HG03175 (cell line): Measurements from ENCODE around the gene KDM4E.
"Not testable (repeated sequence)": the region's sequence is repeated elsewhere in the genome, so short reads cannot be mapped to it uniquely, and the experiment has no call there.

Source experiments
- ATAC-seq: cut with Tn5 transposase; IDR thresholded peaks from one replicate; pipeline ENCODE4 v1.9.1; 2021; ENCODE audit warnings: mild to moderate bottlenecking, moderate library complexity; ENCODE audit not compliant: unreplicated experiment

Gene KDM4E

DNA sequence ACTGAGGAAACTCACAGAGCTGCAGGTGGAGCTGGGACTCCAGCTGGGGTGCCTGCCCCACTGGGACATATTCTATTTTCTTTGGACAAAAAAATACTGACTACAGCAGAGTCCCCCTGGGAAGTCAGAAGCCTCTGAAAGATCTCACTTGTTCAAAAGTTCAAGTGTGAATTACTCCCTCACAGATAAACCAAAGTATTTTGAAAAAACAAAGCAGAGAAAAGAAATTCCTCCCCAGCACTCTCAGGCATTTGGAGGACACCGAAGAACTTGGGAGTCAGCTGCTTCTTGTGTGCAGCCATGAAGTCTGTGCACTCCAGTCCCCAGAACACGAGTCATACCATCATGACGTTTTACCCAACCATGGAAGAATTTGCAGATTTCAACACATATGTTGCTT is 24.1 kb downstream of the KDM4E start, which contains the start of gene KDM4F:
Gene KDM4F, plus strand, starts transcription at position 301 of the 400 bp plus-strand sequence.
- not testable (repeated sequence) for ATAC-seq

DNA sequence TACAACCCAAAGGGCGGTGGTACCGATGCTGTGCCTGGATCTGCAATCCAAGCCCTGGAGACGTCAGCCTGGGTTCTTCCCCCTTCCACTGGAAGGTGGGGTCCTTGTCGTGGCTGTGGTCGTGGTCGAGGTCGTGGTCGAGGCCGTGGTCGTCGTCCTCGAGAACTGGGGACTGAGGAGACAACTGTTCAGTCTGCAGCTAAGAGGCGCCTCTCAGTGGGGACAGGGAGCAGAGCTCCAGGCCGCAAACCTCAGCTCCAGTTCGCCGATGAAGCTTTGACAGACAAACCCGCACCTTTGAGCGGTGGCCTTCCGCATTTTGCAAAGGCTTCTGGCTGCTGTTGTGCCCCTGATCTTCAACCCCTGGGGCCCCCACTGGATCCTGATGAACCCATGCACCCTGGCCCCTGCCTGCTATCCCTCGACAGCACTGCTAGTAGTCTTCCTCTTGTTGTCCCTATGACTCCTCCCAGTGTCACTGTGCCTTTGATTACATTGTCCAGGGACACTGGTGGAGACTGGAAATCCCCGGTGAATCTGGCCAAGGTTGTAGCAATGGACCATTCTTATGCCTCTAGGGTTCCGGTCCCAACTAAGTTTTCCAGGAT is 25.6 kb downstream of the KDM4E start:
- ATAC-seq = no peak

DNA sequence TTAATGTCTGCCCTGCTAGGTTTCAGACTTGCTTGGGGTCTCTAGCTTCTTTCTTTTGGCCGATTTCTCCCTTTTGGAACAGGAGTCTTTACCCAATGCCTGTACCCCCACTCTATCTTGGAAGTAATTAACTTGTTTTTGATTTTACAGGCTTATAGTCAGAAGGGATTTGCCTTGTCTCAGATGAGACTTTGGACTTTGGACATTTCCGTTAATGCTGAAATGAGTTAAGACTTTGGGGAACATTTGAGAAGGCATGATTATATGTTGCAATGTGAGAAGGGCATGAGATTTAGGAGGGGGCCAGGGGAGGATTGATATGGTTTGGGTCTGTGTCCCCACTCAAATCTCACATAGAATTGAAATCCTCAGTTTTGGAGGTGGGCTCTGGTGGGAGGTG is 29.3 kb downstream of the KDM4E start:
- no peak for ATAC-seq

DNA sequence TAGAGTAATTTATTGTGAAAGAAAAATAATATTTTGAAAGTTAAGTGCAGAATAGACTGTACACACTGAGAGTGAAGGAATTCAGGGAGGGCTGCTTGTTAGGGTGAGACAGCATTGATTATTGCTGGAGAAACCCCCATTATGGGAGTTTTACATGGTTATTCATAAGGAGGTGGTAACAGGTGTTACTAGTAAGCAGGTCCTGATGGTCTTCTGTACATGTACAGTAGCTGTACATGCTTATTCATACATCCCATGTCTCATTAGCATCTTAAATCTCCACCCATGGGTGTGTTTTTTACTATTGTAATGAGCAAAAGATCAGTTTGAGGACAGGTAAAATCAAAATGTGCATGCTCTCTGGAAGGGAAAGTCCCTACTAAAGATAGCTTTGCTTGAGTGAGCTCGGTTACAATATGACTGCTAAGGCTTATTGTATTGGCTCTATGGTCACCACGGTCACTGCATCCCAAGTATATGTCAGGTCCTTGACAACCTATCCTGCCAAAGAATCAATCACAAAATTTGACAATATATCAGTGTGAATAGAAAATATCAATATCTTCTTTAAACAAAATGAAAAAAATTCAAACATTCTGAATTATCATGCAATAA is 30.3 kb downstream of the KDM4E start:
- ATAC-seq = peak; percentile 96

DNA sequence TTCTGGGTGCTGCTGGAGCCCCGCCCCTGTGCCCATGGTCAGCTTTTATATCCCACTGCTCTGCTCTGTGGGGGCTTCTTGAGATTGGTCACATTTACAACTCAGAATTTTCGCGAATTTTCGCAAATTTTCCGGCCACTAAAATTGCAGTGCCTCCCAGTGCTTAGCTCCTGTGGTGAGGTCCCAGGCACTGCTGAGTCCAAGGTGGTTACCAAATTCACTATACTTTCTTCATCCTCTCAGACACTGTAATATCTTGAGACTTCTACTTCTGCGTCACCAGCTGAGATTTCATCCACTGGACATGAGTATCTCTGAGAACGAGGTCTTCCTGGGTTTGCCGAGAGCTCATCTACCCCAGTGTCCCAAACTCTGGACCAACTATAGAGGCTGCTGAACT is 32.9 kb downstream of the KDM4E start:
- no peak for ATAC-seq

DNA sequence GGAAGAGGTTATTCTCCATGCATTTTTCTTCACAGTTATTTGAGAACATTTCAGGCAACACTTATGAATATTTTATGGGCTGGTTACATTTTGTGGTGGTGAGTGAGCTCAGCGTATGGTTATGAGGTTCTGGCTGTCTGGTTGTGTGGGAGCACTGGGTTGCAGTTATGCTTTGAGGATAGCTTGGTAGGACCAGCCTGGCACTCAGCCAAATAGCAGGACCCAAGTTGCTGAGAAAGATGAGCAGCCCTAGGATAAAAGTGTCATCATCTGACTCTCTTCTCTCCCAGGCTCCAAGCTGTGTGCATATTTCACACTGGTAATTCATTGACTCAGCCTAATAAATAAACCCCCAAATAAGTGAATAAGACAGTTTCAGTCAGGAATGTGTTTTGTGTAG is 33.6 kb downstream of the KDM4E start:
- no peak for ATAC-seq

DNA sequence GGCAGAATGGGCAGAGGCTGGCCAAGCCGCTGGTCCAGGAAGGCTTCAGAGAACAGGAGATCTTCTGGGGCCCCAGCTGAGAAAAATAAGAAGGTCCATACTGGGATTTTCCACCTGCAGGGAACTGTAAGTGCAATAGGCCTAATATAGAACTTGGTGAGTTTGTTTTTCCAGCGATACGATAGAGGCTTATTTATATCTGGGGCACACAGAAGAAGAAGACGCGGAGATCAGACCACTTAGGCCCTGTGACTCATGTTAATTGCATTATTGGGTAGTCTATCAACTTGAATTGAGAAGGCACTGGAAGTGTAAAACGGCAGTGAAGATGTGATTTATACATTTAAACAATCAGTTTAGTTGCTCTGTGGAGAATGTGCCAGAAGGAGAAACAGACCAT is 34.0 kb downstream of the KDM4E start:
- ATAC-seq = no peak

DNA sequence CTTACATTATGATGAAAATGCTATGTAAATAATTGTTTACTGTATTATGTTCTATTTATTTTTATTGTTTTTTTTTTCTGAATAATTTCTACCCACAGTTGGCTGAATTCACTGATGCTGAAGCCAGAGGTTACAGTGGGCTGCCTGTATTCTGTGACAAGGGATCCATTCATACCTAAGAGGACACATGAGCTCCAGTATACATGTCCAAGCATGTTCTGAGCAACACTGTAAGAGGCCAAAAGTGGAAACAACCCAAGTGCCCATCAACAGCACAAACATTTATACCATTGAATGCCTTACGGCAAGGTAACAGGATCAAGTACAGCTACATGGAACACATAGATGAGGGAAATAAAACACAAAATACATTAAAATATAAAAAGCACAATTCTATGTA is 40.3 kb downstream of the KDM4E start:
- no peak for ATAC-seq

DNA sequence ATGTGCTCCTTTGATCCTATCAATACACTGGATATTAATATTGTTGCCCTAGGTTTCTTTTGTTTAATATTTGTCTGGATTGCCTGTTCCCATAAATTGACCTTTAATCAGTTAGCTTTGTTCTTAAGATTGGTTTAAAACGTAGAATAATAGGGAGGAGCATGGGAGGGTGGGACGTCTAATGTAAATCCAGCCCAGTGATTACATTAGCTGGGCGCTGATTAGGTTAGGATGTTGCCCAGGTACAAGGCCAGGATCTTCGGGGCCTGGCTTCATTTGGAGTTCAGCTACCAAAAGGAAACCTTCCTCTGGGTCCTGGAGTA is 41.6 kb downstream of the KDM4E start, which contains the start of gene SRSF8:
Gene SRSF8, plus strand, starts transcription at position 204 of the 323 bp plus-strand sequence. CDS start 308 bp downstream, outside the sequence.
- peak; percentile 36 for ATAC-seq

DNA sequence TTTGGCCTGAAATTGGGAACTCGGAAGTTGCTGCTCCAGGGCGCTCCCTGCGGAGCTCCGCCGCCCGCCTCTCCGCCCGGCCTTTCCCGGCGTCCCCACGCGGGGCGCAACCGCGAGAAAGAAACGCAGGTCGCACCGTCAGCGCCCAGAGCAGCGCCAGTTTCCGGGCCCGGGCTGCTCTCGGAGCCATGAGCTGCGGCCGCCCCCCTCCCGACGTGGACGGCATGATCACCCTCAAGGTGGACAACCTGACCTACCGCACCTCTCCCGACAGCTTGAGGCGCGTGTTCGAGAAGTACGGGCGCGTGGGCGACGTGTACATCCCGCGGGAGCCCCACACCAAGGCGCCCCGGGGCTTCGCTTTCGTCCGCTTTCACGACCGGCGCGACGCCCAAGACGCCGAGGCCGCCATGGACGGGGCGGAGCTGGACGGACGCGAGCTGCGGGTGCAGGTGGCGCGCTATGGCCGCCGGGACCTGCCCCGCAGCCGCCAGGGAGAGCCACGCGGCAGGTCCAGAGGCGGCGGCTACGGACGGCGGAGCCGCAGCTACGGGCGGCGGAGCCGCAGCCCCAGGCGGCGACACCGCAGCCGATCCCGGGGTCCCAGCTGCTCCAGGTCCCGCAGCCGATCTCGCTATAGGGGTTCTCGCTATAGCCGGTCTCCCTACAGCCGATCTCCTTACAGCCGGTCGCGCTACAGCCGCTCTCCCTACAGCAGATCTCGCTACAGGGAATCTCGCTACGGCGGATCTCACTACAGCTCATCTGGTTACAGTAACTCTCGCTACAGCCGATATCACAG is 42.2 kb downstream of the KDM4E start:
- ATAC-seq = peak; percentile 66

DNA sequence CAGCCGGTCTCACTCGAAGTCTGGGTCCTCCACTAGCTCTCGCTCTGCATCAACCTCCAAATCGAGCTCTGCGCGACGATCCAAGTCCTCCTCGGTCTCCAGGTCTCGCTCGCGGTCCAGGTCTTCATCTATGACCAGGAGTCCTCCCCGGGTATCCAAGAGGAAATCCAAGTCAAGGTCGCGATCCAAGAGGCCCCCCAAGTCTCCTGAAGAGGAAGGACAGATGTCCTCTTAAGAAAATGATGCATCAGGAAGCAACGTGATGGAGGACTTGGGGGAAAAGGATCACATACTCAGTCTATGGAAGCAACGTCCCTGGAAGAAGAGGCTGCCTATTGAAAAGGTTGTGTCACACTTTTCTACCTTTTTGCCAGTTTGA is 42.8 kb downstream of the KDM4E start:
- no peak for ATAC-seq

DNA sequence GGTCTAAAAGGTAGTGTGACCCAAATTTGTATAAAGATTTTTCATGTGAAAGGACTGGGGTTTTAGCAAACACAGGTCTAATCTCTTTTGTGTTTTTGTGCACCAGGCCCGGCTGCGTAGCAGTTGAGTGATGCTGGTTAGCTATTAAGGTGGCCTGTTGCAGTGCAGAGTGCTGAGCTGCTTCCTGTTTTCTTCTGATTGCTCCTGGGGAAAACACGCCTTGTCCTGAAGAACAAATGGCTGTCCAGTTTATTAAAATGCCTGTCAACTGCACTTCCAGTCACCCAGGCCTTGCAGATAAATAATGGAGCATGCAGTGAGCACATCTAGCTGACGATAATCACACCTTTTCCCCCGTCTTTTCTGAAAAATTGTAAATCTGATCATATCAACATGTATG is 43.5 kb downstream of the KDM4E start:
- peak; percentile 69 for ATAC-seq

DNA sequence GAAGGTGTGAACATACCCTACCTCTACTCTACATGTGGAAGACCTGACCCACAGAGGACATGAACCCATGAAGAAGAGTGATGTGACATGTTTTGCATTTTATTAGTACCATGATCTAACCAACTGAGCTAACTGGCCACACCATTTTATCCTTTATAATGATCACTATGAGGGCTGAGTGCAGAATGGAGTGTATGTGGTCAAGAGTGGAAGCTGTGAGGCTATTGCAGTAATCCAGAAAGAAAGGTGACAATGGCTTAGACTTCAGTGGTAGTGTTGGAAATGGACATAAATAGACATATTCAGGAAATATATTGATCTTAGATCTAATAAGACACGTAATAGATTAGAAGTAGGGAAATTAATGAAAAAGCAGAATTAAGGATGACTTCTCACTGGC is 45.4 kb downstream of the KDM4E start:
- no peak for ATAC-seq

DNA sequence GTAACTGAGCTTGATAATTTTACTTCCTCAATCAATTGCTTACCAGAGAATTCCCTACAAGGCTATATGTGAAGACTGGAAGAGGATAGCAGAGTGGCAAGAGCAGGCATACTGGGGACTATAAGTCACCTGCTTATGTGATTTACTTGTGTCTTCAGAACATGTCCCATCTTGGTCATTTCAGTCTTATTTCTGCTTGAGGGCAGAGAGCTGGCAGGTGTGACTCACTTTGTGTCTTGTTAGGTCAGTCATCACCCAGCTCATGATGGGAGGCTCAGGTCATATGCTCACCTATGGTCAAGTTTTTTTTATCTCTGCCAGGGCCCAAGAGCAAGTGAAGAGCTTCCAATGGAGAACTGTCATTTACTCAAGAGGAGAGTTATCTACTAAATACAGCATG is 47.9 kb downstream of the KDM4E start:
- no peak for ATAC-seq

DNA sequence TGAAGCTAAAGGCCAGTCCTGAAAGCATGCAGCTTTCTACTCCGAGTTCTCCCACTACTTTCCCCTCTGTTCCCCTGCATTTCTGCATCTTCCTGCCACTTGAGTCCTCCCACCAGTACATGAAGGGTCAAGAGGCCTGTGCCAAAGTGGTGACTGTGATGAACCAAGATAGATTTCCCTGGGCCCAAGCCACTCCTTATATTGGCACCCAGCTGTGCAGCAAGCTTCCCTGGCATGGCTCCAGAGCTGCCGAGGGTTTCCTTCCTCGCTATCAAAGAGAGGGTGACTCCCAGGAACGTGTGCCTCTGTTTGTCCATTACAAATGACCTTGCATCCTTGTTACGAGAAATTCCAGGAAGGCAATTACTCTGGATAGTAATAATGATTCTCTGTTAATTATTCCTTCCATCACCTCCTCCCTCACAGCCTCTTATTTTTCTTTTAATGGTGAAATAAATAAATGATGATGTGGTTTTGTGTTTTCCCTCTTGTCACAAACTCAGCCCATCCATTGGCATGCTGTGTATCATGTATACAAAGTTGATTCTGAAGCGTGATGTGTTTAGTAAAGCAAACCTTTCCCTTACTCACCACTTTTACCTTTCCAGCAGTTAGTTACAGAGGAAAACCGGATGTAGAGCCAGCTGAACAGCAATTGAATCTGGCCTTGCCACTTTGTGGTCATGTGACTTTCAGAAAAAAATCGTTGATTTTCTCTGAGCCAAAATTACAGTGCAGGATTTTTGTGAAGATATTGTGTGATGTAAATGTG is 49.9 kb downstream of the KDM4E start:
- ATAC-seq = no peak

DNA sequence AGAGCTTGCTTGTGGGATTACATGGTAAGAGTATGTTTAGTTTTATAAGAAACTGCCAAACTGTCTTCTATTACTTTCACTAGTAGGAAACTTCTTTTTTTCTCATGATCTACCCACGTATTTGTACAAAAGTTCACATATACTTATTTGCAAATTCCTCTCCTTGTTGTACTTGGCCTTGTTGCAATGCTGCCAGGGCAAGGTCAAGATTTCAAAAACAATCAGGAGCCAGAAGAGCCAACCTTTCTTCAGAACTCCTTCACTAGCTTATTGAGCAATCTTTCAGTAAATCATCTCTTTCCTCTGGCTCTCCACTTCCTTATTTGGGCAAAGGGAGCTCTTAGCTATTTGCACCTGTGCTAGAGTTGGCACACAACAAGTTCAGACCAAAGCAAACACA is 51.4 kb downstream of the KDM4E start:
- ATAC-seq = peak; percentile 87

DNA sequence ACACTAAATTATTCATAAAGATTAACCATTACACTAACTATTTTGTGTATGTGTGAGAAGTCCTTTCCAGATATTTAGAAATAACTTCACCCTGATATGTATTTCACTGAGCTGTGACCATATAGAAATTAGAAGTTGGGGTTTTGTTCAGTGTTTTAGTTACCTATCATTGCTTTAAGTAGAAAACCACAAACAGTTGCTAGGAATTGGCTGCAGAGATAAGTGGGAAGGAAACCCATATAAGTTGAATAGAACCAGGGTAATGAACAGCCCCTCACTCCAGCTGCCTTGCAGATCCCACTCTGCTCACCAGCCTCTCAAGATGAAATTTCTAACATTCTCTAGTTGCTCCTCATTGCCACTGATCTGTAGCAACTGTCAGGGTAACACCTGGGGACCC is 51.9 kb downstream of the KDM4E start:
- no peak for ATAC-seq
